Cardiac fibroblast (primary cell): ENCODE measurements around the gene ETV3.
A peak's percentile ranks its signal among the peaks of the same experiment; 100 is the strongest.

Experiments used
- DNase-seq, 2 donors: peaks; one replicate each; pipeline versions ENCODE4 v3.0.0 to v3.0.0-alpha.2; 2010; ENCODE audit warnings: low read depth in 2 of 2
- H3K4me3 ChIP-seq, 2 donors: replicated peaks in 1 of 2; 1 replicate in 1 of 2; 2 replicates in 1 of 2; pipeline ENCODE4 v1.5.1; 2011; ENCODE audit warnings: low read depth in 2 of 2, low read length in 2 of 2, mild to moderate bottlenecking in 2 of 2, moderate library complexity in 1 of 2
- TF ChIP-seq, protein P1 (sequence below): IDR thresholded peaks from one replicate; pipeline ENCODE4 v1.5.1; 2011; ENCODE audit warnings: low read depth, mild to moderate bottlenecking, low read length, inconsistent platforms

Gene ETV3

DNA sequence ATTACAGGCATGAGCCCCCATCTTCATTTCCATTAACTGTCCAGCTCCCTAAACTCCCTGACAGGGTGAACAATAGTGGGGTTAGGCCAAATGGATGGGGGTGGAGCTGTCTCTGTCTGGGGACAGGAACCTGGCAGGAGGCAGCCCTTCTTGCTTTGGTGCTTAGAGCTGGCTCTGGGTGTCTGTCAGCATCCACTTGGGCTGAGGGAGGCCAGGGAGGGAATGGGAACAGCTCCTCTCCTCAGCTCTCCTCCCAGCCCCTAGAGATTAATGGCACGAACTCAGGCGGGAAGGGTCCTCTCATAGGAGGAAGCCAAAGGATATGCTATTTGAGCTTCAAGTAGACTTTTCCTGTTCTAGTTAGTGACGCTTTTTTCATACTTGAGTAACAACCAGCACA lies 27.5 kb downstream of the ETV3 start:
- no peak for DNase-seq
- TF ChIP-seq, protein P1, sequence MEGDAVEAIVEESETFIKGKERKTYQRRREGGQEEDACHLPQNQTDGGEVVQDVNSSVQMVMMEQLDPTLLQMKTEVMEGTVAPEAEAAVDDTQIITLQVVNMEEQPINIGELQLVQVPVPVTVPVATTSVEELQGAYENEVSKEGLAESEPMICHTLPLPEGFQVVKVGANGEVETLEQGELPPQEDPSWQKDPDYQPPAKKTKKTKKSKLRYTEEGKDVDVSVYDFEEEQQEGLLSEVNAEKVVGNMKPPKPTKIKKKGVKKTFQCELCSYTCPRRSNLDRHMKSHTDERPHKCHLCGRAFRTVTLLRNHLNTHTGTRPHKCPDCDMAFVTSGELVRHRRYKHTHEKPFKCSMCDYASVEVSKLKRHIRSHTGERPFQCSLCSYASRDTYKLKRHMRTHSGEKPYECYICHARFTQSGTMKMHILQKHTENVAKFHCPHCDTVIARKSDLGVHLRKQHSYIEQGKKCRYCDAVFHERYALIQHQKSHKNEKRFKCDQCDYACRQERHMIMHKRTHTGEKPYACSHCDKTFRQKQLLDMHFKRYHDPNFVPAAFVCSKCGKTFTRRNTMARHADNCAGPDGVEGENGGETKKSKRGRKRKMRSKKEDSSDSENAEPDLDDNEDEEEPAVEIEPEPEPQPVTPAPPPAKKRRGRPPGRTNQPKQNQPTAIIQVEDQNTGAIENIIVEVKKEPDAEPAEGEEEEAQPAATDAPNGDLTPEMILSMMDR = no peak
- H3K4me3 ChIP-seq = no peak overlapping the region

DNA sequence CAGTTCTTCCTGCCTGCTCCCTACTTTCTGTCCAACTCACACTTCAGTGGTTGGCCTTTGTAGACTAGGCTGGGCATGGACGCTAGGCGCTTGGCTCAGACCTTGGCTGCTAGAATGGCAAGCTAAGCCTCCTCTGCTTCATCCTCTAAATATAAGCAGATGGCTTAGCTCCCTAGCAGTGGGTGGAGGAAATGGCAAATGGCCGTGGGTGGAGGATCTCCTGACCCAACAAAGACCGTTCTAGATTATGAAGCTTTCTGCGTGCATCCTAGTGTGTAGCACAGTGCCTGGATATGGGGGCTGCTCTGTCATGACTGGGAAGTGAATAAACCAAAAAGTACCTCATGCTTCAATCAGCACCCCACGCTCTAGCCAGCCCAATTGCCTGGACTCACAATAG lies 28.2 kb downstream of the ETV3 start:
- TF ChIP-seq, protein P1 = no peak
- DNase-seq = no peak
- no peak overlapping the region for H3K4me3 ChIP-seq

DNA sequence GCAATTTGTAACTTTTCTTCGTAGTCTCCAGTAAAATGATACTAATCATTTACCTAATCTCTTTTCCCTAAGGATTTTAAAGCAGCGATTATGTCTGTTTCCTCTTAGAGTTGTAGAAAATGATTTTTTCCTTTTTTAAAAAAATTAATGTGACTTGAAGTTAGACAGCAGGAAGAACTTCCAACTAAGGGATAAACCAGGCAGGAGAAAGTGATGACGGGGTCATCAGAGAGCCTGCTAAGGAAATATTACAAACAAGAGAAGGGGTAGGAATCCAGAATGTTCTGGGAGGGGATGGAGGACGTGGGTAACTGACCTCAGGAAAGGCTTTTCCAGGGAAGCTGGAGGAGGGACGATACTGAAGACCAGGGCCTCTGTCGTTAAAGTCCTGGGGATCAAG lies 29.7 kb downstream of the ETV3 start:
- no peak for DNase-seq
- no peak overlapping the region for H3K4me3 ChIP-seq

DNA sequence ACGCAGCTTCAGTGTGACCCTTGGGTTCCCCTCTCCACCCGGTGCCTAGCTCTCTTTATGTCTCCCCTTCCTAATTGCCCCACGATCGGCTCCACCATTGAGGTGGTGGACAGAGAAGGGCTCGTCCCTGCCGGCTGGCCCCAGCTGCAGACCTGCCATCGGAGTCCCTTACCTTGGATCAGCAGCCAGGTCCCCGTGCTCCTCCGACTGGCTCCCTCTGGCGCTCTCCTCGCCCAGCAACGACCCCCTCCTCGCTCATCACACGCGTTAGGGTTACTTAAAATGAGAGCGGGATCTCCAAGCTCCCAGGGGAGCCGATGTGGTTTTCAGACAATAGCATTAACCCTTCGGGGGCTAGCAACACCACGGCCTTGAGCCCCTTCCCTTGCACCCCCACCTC lies 30.5 kb downstream of the ETV3 start:
- TF ChIP-seq, protein P1 = no peak
- DNase-seq = no peak
- H3K4me3 ChIP-seq = no peak overlapping the region

More for the DNA sequence above, 29.7 kb downstream of the ETV3 start:
- TF ChIP-seq, protein P1 = no peak

DNA sequence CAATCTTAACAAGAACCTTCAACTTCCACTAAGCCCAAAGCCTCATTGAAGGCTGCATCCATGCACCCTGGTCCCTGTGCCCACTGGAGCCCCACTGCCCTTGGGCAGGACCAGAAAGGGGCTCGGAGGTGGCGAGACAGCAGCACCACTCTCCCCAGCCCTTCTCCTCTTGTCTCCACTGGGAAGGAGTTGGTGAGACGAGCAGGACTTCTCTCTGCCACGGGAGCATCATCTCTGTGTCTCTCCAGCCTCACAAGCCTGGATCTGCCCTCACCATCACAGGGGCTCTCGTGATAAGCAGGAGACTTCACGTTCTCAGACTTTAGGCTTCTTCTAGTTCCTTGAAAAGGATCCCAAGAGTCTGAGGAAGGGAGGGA lies 31.4 kb downstream of the ETV3 start:
- DNase-seq = no peak
- TF ChIP-seq, protein P1 = no peak
- no peak overlapping the region for H3K4me3 ChIP-seq

DNA sequence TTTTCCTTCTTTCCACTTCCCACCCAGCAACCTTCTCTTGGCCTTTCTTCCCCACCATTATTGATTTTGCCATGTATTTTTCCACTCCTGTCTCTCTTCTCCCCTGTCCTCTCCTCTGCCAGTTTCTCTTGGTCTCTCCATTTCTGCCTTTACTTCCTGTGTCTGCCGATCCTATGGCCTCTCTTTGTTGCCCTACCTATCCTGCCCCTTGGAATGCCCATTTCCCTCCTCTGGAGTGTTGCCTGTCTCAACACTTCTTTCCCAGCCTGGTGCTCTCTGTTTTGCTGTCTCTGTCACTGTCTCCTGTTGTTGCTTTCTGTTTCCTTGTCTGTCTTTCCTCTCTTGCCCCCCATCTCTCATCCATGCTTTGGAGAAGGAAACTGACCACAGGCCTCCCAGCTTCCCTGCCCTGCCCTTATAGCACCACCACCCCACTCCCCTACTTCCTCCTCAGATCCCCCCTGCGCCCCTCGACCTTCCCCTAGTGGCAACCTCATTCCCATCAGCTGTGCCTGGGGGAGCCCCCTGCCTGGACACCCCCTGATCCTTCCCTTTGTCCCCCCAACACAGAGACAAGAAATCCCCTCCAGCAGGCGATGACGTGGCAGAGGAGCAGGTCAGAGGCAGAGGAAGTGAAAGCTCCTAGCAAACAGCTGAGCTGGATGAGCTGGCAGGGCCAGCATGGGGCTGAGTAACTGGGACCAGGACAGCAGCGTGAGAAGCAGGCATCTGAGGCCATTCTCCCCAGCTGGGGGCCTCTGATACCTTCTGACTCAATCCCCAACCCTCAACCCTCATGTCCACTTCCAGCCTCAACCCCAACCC lies 32.0 kb downstream of the ETV3 start:
- DNase-seq = peak; percentile 65 to 92
- no peak overlapping the region for H3K4me3 ChIP-seq
- TF ChIP-seq, protein P1 = no peak
